HepG2 (cell line): ENCODE data around the gene ACYP2.

Experiments used
- ZEB1 ChIP-seq: IDR thresholded peaks from 2 replicates; pipeline ENCODE4 v1.6.1; 2012; ENCODE audit warnings: mild to moderate bottlenecking, low read depth, inconsistent platforms; ENCODE audit not compliant: insufficient replicate concordance
- ZNF883 ChIP-seq: sonication (generic); formaldehyde crosslinking; IDR thresholded peaks from 2 replicates; pipeline ENCODE4 v1.5.1; 2020; ENCODE audit warnings: mild to moderate bottlenecking, missing genetic modification reagents; ENCODE audit errors: not compliant biosample characterization
- TF ChIP-seq, protein P1 (sequence below): sonication (generic); formaldehyde crosslinking; IDR thresholded peaks from 2 replicates; pipeline ENCODE4 v1.4.0; 2020; ENCODE audit warnings: missing genetic modification reagents
- TF ChIP-seq, protein P2 (sequence below): sonication (generic); formaldehyde crosslinking; IDR thresholded peaks from 2 replicates; pipeline ENCODE4 v1.8.0; 2022; ENCODE audit warnings: missing genetic modification reagents, mild to moderate bottlenecking, inconsistent platforms, borderline replicate concordance

DNA sequence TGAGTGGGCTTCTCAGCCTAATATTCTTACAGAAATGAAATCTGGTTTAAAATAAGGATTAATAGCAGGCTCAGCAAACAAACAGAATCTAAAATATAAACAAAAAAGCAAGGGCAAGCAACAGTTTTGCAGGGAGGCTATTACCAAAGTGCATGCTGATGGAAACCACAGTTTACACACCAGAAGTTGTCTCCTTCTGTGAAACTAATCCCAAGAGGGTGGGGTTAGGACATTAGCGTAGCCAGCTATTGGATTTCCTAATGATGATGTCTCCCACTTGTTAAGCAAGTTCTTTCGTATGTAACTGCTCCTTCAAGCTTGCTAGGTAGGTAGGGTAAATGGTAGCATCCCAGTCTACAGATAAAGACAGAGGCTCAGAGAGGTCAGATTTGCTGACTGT, 205.6 kb downstream of the ACYP2 start:
- TF ChIP-seq, protein P1, sequence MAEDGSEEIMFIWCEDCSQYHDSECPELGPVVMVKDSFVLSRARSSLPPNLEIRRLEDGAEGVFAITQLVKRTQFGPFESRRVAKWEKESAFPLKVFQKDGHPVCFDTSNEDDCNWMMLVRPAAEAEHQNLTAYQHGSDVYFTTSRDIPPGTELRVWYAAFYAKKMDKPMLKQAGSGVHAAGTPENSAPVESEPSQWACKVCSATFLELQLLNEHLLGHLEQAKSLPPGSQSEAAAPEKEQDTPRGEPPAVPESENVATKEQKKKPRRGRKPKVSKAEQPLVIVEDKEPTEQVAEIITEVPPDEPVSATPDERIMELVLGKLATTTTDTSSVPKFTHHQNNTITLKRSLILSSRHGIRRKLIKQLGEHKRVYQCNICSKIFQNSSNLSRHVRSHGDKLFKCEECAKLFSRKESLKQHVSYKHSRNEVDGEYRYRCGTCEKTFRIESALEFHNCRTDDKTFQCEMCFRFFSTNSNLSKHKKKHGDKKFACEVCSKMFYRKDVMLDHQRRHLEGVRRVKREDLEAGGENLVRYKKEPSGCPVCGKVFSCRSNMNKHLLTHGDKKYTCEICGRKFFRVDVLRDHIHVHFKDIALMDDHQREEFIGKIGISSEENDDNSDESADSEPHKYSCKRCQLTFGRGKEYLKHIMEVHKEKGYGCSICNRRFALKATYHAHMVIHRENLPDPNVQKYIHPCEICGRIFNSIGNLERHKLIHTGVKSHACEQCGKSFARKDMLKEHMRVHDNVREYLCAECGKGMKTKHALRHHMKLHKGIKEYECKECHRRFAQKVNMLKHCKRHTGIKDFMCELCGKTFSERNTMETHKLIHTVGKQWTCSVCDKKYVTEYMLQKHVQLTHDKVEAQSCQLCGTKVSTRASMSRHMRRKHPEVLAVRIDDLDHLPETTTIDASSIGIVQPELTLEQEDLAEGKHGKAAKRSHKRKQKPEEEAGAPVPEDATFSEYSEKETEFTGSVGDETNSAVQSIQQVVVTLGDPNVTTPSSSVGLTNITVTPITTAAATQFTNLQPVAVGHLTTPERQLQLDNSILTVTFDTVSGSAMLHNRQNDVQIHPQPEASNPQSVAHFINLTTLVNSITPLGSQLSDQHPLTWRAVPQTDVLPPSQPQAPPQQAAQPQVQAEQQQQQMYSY (CRISPR knock-in tag): no peak
- TF ChIP-seq, protein P2, sequence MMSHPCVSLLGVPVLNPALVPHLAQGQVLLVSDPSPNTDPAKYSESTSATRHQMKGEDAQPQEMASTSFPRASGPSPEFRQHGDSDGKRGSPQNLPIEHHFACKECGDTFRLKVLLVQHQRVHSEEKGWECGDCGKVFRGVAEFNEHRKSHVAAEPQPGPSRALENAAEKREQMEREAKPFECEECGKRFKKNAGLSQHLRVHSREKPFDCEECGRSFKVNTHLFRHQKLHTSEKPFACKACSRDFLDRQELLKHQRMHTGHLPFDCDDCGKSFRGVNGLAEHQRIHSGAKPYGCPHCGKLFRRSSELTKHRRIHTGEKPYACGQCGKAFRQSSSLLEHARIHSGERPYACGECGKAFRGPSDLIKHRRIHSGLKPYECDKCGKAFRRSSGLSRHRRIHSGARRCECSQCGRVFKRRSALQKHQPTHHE (CRISPR knock-in tag): no peak
- TF ChIP-seq ZEB1 (no peak), ZNF883 (no peak)
